HG03025 (cell line): ENCODE measurements around the gene MAN2B2.

Experiments
- ATAC-seq: cut with Tn5 transposase; IDR thresholded peaks from one replicate; pipeline ENCODE4 v1.9.1; 2021; ENCODE audit warnings: mild to moderate bottlenecking, moderate library complexity; ENCODE audit not compliant: unreplicated experiment, low FRiP score

MAN2B2 gene

GRCh38 chr4:6566391-6567190 is 8.4 kb upstream of the MAN2B2 start:
- ATAC-seq: no peak

GRCh38 chr4:6567218-6567617 is 7.8 kb upstream of the MAN2B2 start:
- ATAC-seq: no peak

- ATAC-seq: no peak
Measured at GRCh38 chr4:6568148-6568547, 6.8 kb upstream of the MAN2B2 start.

DNA sequence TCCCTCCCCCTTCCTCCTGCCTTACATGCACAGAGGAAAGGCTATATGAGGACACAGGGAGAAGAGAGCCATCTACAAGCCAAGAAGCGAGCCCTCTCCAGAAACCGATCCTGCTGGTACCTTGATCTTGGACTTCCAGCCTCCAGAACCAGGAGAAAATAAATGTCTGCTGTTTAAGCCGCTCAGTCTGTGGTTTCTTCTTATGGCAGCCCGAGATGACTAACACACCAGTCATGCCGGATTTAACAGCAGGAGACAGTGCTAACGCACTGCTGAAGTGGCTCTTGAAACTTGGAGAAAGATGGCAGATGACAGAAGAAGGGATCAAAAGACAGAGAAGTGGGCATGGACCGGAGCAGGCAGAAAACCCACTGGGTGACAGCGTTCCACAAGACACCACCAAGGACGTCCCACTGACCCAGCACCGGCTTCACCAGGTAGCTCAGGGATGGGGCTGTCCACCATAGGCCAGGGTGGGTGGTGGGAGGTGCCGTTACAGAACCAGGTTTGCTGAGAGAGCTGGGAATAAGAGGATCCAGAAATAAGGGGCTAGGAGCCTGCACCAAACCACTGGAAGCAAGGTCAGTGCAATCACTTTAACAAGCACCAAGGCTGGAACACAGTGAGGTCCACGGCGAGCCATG is 6.2 kb upstream of the MAN2B2 start:
- ATAC-seq: no peak

- ATAC-seq: no peak
Measured at GRCh38 chr4:6571608-6572007, 3.4 kb upstream of the MAN2B2 start.

DNA sequence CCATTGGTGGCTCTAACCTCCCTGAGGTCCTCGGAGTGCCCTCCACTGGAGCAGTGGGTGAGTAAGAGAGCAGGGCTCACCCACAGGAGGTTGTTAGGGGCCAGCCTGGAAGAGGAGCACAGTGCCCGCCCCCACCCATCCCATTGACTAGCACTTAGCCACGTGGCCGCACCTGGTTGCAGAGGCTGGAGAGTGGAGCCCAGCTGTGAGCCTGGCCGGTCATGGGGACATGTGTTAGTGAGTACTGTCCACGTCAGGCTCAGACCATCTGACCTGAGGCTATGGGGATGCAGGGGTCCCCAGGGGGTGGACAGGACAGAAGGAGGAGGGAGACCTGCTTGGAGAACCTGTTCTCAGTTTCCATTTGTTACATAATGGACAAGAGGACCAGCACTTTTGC is 1.4 kb upstream of the MAN2B2 start:
- ATAC-seq: no peak

DNA sequence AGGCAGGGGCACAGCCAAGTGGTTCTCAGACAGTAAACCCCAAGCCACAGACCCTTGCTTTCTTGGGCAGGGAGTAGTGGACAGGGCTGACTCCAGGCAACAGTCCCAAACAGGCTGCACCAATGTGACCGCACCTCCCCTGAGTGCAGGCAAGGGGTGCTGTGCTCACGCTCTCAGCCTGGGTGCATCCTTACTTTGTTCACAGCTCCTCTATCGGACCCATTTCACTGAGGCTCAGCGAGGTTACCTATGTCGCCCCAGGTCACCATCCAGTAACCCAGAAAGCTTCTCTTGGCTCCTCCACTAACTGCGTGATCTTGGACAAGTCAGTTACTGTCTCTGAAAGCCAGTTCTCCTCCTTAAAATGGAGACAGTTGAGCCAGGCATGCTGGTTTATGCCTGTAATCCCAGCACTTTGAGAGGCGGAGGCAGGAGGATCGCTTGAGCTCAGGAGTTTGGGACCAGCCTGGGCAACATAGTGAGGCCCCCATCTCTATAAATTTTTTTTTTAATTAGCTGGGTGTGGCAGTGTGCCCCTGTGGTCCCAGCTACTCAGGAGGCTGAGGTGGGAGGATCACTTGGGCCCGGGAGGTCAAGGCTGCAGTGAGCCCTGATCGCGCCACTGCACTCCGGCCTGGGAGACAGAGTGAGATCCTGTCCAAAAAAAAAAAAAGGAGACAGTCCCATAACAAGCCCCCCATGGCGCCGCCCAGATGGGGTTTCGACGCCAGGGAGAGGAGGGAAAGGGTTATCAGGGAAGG is 823 bp upstream of the MAN2B2 start:
- no peak for ATAC-seq

- ATAC-seq: peak; percentile 15
Measured at GRCh38 chr4:6575503-6576240, 683 bp downstream of the MAN2B2 start.

GRCh38 chr4:6576512-6576911 is 1.5 kb downstream of the MAN2B2 start:
- no peak for ATAC-seq

DNA sequence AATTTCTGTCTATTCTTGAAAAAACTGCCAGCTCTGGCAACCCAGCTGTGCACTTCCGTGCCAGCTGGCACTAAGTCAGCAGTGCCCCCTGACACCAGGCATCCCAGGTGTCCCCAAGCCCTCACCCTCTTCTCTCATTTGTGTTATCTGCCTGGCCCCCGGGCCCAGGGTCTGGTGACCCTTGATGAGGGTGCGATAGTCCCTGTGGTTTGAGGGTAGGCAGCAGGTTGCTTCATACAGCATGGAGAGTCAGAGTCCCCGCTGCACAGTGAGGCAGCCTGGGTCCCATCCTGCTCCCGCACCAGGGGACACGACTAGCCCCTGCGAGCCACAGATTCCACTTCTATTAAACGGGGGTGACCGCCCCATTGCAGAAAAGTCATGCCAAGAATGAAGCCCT is 1.9 kb downstream of the MAN2B2 start:
- ATAC-seq: no peak

DNA sequence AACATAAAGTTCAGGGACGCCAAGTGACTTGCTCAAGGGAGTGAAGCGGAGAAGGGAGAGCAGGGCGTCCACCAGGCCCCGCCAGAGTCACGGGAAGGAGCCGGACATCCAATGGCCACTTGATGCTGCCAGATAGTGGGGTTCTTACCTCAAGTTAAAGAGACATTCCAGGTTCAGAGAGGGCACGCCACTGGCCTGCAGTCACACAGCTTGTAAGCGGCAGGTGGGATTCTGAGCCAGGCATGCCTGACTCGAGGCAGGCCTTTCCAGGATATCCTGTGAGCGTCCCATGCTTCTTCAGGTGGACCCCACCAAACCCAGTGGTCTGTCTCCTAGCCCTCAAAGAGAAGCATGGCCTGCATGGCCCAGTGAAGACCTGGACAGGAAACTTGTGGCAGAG is 2.4 kb downstream of the MAN2B2 start:
- no peak for ATAC-seq

DNA sequence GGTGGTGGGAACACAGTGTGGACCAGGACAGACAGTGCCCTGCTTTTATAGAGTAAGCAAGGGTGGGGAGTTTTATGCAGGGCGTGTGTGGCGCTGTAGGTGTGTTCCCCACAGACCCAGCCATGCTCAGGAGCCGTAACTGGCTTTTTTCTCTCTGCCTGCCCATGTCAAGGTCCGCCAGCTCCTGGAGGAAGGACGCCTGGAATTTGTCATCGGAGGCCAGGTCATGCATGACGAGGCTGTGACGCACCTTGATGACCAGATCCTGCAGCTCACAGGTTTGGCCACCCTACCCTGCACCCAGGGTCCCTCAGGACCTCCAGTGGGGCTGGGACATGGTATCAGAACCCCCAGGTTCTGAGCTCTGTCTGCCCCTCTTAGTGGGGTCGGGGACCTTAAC is 3.2 kb downstream of the MAN2B2 start:
- no peak for ATAC-seq

DNA sequence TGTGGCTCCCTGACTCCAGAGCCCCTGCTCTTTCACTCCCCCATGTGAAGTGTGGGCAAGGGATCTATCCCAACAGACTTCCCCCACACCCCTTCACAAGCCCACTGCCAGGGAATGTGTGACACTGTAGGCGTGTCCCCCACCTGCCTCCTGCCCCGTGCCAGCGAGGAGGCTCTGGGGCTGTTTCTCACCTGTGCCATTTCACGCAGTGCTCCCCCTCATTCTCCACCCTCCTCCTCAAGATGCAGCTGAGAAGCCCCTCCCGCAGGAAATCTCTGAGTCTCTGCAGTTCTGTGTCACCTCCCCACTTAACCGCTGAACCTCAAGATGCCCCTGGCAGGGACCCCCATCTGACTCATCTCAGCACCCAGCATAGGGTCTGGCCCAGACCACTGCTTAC is 5.4 kb downstream of the MAN2B2 start:
- ATAC-seq: no peak

- ATAC-seq: no peak
Measured at GRCh38 chr4:6581566-6582121, 6.7 kb downstream of the MAN2B2 start.

DNA sequence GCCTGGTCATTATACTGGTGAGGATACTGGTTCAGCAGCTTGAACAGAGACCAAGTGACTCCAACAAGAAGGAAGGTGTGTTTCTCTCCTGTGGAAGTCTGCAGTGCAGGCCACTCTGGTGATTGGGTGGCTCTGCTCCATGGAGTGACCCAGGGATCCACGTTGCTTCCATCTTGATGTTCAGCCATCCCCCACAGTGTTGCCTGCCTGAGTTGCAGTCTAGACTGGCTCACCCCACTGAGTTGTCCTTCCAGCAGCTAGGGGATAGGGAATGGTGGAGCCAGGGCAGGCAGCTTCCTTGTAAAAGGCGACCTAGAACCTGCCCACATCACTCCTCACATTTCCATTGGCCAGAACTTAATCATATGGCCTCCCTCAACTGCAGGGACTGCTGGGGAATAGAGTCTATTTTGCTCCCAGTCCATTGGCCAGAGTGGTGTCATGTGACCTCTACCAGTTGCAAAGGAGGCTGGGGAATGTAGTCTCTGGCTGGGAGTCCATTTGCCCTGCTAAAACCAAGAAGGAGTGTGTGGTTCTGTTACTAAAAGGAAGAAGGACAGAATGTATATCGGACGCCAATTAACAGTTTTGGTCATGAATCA is 8.0 kb downstream of the MAN2B2 start:
- ATAC-seq: no peak

DNA sequence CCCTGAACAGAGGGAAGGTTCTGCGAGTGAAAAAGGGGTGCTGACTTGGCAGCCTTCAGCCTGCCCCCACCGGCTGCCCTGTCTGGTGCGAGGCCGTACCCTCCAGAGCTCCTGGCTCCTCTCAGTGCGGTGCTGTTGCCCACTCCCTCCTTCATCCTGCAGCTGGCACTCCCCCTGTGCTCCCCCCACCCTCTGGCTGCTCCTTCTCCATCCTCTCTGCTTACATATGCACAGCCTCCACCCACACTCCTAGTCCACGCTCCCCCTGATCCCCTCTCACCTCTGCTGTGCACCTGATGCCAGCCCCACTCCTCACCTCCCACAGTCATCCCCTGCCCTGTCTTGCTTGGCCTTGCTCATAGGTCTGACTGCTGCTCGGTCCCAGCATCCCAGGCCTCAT is 9.9 kb downstream of the MAN2B2 start:
- no peak for ATAC-seq

- ATAC-seq: no peak
Measured at GRCh38 chr4:6586715-6587325, 11.8 kb downstream of the MAN2B2 start.

GRCh38 chr4:6589444-6589843 is 14.5 kb downstream of the MAN2B2 start:
- no peak for ATAC-seq

- no peak for ATAC-seq
Measured at GRCh38 chr4:6591313-6591712, 16.3 kb downstream of the MAN2B2 start.

DNA sequence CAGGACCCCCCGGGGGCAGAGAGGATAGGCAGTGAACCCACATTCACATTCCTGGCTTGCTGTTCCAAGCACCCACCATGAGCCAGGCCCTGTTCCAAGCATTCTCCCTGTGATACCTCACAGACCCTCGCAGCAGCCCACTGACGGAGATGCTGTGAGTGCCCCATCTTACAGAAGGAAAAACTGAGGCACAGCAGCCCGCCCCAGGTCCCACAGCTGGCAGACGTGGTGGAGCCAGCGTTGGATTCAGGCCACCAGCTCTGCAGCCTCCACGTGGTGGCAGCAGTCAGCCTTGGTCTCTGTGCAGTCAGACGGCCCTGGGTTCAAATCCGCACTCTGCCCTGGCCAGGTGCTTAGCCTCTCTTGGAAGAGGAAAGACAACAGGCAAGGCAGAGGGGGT is 16.8 kb downstream of the MAN2B2 start:
- ATAC-seq: no peak
